Measurements from ENCODE around the gene SNAPC3.
"Not testable (repeated sequence)": the region's sequence is repeated elsewhere in the genome, so short reads cannot be mapped to it uniquely, and the experiment has no call there.

The SNAPC3 gene

DNA sequence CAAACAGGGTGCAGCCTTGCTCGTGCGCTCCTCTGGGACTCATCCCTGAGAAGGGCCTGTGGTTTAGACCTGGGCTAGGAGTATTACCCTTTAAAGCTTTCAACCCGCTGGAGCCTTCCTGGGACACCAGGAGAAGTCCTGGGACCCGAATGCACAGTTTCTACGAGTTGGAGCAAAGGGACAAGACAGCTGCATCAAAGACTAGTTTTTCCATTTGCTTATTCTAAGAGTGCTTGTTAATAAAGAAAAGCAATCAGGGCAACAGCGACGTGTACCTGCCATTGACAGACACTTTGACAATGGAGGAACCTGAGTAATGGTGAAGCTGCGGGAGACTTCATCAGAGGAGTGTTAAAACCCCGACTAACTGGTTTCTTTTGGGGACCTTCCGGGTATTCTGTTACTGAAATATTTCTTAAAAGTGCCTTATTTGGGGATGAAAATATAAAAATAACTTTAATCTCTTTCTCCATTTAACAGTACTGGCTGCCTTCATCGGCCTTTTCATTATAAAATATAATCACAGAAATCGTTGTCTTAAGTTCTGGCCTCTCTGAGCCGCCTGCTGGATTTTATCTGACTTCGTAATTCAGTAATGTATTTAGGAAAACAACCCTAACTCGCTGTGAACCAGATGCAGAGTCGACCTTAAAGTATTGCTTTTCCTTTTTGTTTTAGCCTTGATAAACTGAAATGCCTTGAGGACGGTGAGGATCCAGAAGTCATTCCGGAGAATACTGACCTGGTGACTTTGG is 732 bp downstream of the SNAPC3 start:
- peak; percentile 38 for DNase-seq (ENCODE audit: low spot score)

DNA sequence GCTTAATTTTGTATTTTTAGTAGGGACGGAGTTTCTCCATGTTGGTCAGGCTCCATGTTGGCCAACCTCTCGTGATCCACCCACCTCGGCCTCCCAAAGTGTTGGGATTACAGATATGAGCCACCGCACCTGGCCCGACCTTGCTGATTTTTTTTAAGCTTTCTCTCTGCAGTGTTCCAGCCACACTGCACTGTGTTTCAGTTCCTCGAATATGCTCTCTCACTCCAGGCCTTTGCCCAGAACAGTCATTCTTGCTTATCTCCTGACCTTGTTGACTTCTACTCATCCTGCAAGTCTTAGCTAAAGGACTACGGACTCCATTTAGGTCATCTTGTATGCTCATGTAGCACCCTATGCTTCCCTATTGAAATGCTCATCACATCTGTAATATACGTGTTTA is 3.3 kb downstream of the SNAPC3 start:
- no peak for DNase-seq (ENCODE audit: low spot score)

DNA sequence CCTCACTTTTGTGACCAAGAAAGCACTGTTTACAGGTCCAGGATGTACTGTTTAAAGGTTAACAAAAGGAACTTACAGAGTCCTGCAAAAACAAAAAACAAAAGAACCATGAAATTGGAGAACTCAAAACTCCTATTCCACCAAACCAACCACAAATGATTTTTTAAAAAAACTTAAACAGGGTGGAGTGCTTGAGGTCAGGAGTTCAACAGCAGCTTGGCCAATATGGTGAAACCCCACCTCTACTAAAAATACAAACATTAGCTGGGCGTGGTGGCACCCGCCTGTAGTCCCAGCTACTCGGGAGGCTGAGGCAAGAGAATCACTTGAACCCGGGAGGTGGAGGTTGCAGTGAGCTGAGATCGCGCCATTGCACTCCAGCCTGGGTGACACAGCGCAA is 5.0 kb downstream of the SNAPC3 start:
- DNase-seq (ENCODE audit: low spot score) = not testable (repeated sequence)

- DNase-seq (ENCODE audit: low spot score) = peak; percentile 9
Measured at GRCh38 chr9:15430920-15431844, 8.5 kb downstream of the SNAPC3 start.

- no peak for DNase-seq (ENCODE audit: low spot score)
Measured at GRCh38 chr9:15433191-15433590, 10.5 kb downstream of the SNAPC3 start.

DNA sequence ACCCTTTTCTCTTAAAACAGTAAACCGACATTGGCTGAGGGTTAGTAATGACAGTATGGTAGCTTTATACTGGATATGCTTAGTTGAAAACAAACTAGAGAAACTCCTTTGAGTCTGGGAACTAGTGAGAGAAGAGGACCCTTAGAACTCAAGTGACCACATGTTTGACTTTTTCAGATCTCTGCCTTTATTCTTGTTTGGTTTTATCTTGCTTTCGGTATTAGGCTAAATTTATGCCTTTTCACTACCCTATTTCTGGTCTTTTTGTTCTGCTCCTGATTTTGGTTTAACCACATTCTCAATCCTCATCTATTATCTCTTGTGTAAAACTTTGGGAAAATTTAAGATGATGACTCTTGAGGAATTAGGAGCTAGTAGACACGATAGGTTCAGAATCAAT is 11.0 kb downstream of the SNAPC3 start:
- no peak for DNase-seq (ENCODE audit: low spot score)

GRCh38 chr9:15438891-15439290 is 16.2 kb downstream of the SNAPC3 start:
- no peak for DNase-seq (ENCODE audit: low spot score)

DNA sequence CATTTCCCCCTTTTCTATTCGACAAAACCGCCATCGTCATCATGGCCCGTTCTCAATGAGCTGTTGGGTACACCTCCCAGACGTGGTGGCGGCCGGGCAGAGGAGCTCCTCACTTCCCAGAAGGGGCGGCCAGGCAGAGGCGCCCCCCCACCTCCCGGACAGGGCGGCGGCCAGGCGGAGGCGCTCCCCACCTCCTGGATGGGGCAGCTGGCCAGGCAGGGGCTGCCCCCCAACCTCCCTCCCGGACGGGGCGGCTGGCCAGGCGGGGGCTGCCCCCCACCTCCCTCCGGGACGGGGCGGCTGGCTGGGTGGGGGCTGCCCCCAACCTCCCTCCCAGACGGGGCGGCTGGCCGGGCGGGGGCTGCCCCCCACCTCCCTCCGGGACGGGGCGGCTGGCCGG is 19.2 kb downstream of the SNAPC3 start:
- not testable (repeated sequence) for DNase-seq (ENCODE audit: low spot score)

- not testable (repeated sequence) for DNase-seq (ENCODE audit: low spot score)
Measured at GRCh38 chr9:15442264-15442663, 19.6 kb downstream of the SNAPC3 start.

- DNase-seq (ENCODE audit: low spot score) = no peak
Measured at GRCh38 chr9:15444141-15444540, 21.5 kb downstream of the SNAPC3 start.

GRCh38 chr9:15453956-15454355 is 31.3 kb downstream of the SNAPC3 start:
- DNase-seq (ENCODE audit: low spot score) = no peak

GRCh38 chr9:15461056-15461455 is 38.4 kb downstream of the SNAPC3 start:
- DNase-seq (ENCODE audit: low spot score) = no peak

DNA sequence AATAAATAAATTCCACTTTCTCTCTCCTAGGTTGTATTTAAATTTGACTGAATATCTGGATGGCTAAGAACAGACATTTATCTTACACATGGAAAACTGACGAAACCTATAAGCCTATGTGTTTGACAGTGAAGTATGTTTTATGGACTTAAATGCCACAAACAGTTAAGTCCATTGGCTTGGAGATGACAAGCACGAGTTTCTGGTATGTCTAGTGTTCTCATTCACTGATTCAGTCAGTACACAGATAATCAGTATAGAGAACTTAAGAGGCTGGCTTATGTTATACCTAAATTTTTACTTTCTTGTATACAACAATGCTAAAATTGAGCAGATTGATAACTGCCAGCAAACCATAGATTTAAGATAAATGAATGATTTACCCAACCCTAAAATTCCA is 38.9 kb downstream of the SNAPC3 start:
- DNase-seq (ENCODE audit: low spot score) = no peak

DNA sequence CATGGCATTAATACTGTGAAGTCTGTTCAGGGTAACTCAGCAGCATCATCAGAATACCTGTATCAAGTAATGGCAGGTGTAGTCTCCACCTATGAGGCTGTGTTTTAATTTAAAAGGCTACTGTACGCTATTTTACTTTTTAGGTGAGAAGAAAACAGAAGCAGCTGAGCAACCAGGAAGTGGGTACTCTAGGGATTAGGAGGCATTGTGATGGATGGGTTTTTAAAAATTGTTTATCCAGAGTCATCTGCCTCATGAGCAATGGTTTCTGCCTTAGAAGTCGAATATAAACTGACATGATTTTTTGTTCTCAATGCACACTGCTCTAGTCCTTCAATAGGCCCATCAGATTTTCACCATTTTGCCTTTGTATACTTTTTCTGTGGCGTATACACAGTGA is 45.5 kb downstream of the SNAPC3 start:
- no peak for DNase-seq (ENCODE audit: low spot score)

GRCh38 chr9:15469406-15469805 is 46.7 kb downstream of the SNAPC3 start:
- DNase-seq (ENCODE audit: low spot score) = no peak

DNA sequence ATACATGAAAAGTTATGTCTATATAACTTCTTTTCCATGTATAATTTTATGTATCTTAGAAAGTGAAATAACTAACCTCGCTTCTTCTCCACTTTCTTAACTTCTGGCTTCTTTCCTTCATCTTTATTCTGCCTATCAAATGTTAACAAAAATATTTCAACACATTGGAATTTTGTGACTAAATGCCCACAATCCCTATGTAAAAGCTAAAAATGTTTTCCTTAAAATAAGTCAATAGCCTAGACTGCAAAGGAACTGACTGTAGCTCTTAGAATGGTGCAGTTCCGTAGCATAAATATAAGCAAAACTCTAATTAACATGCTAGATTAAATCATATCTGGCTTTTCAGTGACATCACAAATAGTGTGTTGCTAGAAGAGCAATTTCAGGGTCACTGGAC is 47.2 kb downstream of the SNAPC3 start:
- no peak for DNase-seq (ENCODE audit: low spot score)

DNA sequence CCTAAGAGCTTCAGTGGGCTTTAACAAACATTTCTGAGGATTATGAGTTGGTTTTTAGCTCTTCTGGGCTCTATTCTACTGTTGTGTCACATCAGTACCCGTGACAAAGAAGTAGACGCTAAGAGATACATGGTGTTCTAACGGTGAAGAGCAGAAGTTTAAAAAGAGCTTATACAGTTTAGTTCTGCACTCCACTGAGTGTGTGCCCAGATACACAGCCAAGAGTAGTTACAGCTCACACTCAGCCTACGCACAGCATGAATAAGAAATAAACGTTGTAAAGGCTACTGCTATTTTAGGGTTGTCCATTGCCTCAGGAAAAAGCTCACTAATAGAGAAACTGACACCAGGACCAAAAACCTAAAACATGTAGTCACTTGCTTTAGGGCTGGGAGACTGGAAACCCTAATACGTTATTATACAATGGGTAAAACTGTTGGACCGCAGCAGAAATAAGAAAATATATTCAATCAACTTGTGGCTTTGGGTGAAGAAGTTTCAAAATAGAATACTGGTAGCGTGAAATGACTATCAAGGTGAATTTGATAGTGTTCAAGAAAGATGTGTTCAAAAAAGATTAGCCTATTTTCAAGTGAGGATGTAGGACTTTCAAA is 53.4 kb downstream of the SNAPC3 start:
- DNase-seq (ENCODE audit: low spot score) = no peak

- no peak for DNase-seq (ENCODE audit: low spot score)
Measured at GRCh38 chr9:15480028-15480427, 57.4 kb downstream of the SNAPC3 start.

DNA sequence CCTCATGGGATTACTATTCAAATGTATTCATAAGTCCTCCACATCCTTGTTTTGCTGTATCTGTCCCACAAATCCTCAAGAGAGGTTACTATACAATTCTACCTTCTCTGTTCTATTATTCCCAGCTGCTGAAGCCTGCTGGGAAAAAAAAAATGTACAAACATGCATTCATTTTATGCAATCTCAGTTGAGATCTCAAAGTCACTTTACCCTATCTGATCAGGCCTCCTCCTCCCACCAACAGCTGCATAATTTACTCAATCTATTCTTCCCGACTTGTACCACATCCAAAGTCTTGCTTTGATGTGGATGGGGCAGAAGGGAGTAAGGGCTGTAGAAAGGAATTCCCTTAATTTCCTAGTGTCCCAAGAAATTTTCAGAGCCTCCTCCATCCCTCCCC is 59.5 kb downstream of the SNAPC3 start:
- no peak for DNase-seq (ENCODE audit: low spot score)

- DNase-seq (ENCODE audit: low spot score) = no peak
Measured at GRCh38 chr9:15484802-15485201, 62.1 kb downstream of the SNAPC3 start.

DNA sequence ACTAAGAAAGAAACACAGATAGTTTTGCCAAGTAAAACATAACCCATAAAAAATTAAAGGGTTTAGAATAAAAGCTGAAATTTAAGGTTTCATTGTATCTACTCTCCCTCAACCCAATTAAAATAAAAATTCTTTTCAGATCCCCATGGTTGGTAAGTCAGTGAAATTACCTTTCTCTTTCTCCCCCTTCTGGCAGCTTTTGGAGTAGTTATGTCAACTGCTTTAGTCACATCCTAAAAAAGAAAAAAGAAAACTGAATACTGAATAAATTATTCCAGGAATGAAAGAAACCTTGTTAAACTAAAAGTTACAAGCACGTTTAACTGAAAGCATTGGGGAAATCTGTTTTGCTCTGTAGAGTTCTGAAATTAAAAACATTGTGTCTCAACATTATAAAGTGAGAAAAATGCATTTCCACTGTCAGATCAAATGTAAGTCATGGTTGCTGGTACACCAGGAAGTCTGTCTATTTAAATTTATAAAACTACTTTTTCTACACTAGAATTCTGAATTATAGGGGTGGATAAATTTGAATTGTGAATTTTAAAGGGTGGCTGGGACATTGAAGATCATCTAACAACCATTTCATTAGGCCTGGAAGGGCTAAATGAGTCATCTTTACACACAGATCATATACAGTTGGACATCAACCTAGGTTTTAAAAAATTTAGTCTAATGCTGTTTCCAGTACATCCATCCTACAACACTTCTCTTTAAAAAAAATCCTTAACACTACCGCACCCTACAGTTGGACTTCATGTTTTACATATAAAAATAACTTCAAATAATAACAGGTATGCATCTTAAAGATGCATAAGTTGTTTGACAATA is 63.4 kb downstream of the SNAPC3 start:
- peak; percentile 29 for DNase-seq (ENCODE audit: low spot score)

- no peak for DNase-seq (ENCODE audit: low spot score)
Measured at GRCh38 chr9:15491950-15492349, 69.3 kb downstream of the SNAPC3 start.
